Thoracic aorta (tissue), 2 donors: Measurements from ENCODE around the gene DISP3. TPM values are rescaled to one million over a fixed set of nuclear protein-coding genes. Genes with fewer than 3 reads are reported as not detected.

Experiments used
- ATAC-seq: fragments of 150-250 bp; one replicate; pipeline ENCODE4 v1.8.0; 2017; ENCODE audit warnings: low read depth; ENCODE audit not compliant: insufficient number of reproducible peaks, low FRiP score
- DNase-seq: peaks from one replicate; pipeline ENCODE4 v3.0.0-alpha.2; 2020; ENCODE audit warnings: low spot score
- H3K27ac ChIP-seq, 2 donors: fragments of 200-600 bp; sonication (generic); 1 replicate in 1 of 2; 2 replicates in 1 of 2; pipeline ENCODE4 v1.5.1; 2016; ENCODE audit warnings: mild to moderate bottlenecking in 2 of 2, moderate library complexity in 2 of 2
- H3K27me3 ChIP-seq: fragments of 200-600 bp; sonication (generic); replicated peaks from 2 replicates; pipeline ENCODE4 v1.6.0; 2016; ENCODE audit warnings: mild to moderate bottlenecking; ENCODE audit not compliant: insufficient read depth
- H3K36me3 ChIP-seq: fragments of 200-600 bp; sonication (generic); one replicate; pipeline ENCODE4 v1.5.1; 2016
- H3K4me1 ChIP-seq, 2 donors: fragments of 200-600 bp; sonication (generic); 1 replicate in 1 of 2; 2 replicates in 1 of 2; pipeline versions ENCODE4 v1.5.1 to v1.6.0; 2016; ENCODE audit warnings: low read depth in 2 of 2, mild to moderate bottlenecking in 1 of 2; ENCODE audit not compliant: control insufficient read depth in 1 of 2
- H3K4me3 ChIP-seq: fragments of 200-600 bp; sonication (generic); 2 replicates; pipeline ENCODE4 v1.5.1; 2016; ENCODE audit warnings: mild to moderate bottlenecking
- H3K9me3 ChIP-seq: fragments of 200-600 bp; sonication (generic); 2 replicates; pipeline ENCODE4 v1.5.1; 2016
- total RNA-seq, 2 donors: library from RNA; depleted of rRNA; stranded (reverse); fragments of >200 nt; gene quantifications; one replicate each; pipeline versions ENCODE4 v1.1.0 to v1.2.3, GENCODE V29; 2016
- TF ChIP-seq, protein P1 (sequence below): fragments of 200-600 bp; sonication (generic); IDR thresholded peaks from one replicate; pipeline ENCODE4 v1.5.1; 2019; ENCODE audit warnings: antibody characterized with exemption

Gene DISP3
- total RNA-seq, 2 donors from 2014 or later: not detected

DNA sequence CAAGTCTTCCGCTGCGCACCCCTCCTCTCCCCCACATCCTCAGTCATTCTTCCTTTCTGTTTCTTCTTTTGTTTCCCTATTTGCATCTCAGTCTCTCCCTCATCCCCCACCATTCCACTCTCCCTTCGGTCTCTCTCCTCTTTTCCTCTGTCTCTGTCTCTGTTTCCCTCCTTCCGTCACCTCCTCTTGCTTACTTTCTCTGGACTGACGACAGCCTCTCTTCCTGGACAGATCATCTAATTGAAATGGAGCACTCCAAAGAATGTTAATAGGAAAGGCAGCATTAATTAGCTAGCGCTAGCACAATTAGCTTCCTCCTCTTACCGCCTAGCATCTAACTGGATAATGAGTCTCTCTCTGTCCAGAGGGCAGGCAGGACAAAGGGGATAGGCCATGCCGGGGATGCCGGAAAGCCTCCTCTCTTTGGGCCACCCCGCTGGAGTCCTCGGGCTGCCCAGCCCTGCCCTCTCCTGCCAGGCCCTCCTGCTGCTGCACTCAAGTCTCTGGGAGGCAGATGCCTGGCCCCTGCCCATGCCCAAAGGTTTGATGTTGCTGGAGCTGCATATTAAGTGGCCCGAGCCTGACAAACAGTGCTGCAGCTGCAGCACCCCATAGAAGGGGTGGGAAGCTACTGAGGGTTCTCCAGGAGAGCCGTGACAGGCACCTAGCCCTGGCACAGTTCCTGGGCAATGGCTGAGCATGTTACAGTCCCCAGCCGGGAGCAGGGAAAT is 20.8 kb downstream of the DISP3 start:
- no peak for DNase-seq

DNA sequence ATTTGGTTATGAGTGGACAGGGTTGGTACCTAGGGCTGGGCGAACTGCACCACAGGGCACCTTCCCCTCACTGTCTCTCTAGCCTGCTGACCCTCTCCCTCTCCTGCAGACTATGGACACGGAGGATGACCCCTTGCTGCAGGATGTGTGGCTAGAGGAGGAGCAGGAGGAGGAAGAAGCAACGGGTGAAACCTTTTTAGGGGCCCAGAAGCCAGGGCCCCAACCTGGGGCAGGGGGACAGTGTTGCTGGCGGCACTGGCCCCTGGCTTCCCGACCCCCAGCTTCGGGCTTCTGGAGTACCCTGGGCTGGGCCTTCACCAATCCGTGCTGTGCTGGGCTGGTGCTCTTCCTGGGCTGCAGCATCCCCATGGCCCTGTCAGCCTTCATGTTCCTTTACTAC is 21.9 kb downstream of the DISP3 start:
- H3K4me3 ChIP-seq: no peak overlapping the region
- ATAC-seq: no peak
- H3K27ac ChIP-seq: no peak overlapping the region
- H3K27me3 ChIP-seq: no peaks in the 10 kb centered on the region
- H3K9me3 ChIP-seq: peaks cover 11% of the 10 kb centered on the region
- no peaks in the 10 kb centered on the region for H3K36me3 ChIP-seq
- TF ChIP-seq, protein P1, sequence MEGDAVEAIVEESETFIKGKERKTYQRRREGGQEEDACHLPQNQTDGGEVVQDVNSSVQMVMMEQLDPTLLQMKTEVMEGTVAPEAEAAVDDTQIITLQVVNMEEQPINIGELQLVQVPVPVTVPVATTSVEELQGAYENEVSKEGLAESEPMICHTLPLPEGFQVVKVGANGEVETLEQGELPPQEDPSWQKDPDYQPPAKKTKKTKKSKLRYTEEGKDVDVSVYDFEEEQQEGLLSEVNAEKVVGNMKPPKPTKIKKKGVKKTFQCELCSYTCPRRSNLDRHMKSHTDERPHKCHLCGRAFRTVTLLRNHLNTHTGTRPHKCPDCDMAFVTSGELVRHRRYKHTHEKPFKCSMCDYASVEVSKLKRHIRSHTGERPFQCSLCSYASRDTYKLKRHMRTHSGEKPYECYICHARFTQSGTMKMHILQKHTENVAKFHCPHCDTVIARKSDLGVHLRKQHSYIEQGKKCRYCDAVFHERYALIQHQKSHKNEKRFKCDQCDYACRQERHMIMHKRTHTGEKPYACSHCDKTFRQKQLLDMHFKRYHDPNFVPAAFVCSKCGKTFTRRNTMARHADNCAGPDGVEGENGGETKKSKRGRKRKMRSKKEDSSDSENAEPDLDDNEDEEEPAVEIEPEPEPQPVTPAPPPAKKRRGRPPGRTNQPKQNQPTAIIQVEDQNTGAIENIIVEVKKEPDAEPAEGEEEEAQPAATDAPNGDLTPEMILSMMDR: no peak
- DNase-seq: no peak
- no peaks in the 10 kb centered on the region for H3K4me1 ChIP-seq

More for the DNA sequence above, 20.8 kb downstream of the DISP3 start:
- Histone ChIP-seq H3K36me3 (no peaks in the 10 kb centered on the region), H3K4me1 (no peaks in the 10 kb centered on the region), H3K4me3 (no peak overlapping the region), H3K27me3 (no peaks in the 10 kb centered on the region), H3K9me3 (peaks cover 6% of the 10 kb centered on the region), H3K27ac (no peak overlapping the region)
- TF ChIP-seq, protein P1: no peak
- no peak for ATAC-seq

DNA sequence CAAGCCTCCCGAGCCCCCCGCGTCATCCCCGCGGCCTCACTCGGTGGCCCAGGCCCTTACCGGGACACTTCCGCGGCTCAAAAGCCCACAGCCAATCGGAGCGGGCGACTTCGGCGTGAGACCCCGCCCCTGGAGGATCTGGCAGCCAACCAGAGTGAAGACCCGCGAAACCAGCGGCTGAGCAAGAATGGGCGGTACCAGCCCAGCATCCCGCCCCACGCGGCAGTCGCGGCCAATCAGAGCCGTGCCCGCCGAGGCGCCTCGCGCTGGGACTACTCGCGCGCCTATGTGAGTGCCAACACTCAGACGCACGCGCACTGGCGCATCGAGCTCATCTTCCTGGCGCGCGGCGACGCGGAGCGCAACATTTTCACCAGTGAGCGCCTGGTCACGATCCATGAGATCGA is 22.5 kb downstream of the DISP3 start:
- H3K4me3 ChIP-seq: no peak overlapping the region
- H3K36me3 ChIP-seq: no peaks in the 10 kb centered on the region
- H3K9me3 ChIP-seq: peaks cover 16% of the 10 kb centered on the region
- TF ChIP-seq, protein P1: no peak
- H3K27ac ChIP-seq: no peak overlapping the region
- ATAC-seq (no peak), DNase-seq (no peak)
- H3K27me3 ChIP-seq: no peaks in the 10 kb centered on the region
- no peaks in the 10 kb centered on the region for H3K4me1 ChIP-seq

DNA sequence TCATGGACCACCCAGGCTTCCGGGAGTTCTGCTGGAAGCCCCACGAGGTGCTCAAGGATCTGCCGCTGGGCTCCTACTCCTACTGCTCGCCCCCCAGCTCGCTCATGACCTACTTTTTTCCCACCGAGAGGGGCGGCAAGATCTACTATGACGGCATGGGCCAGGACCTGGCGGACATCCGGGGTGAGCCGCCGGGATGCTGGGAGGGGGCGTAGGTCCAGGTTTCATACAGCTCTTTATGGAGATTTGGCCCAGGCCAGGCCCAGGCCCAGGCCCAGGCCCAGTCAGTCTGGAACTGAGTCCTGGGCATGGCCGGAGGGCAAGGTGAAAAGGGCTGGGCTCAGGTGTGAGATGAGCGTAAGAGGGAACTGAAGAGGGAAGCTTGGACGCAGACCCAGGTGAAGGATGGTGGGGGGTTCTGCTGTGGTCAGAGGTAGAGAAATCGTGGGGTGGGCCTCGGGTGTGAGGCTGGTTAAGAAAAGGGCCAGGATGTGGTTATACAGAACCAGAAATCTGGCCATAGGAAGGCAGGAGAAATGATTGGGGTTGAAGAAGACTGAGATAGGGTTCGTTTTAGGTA is 23.0 kb downstream of the DISP3 start:
- H3K9me3 ChIP-seq: peaks cover 21% of the 10 kb centered on the region
- H3K27me3 ChIP-seq: no peaks in the 10 kb centered on the region
- no peak overlapping the region for H3K27ac ChIP-seq
- no peak overlapping the region for H3K4me3 ChIP-seq
- TF ChIP-seq, protein P1: no peak
- DNase-seq: no peak
- no peaks in the 10 kb centered on the region for H3K36me3 ChIP-seq
- no peaks in the 10 kb centered on the region for H3K4me1 ChIP-seq
- no peak for ATAC-seq

DNA sequence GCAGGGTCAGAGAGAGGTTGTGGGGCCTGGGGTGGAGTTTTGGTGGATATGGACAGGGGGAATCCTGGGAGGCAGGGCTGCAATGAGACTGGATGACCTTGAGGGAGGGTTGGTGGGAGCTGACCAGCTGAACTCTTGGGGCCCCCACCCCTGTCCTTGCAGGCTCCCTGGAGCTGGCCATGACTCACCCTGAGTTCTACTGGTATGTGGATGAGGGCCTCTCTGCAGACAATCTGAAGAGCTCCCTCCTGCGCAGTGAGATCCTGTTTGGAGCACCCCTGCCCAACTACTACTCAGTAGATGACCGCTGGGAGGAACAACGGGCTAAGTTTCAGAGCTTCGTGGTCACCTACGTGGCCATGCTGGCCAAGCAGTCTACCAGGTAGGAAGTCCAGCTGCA is 23.6 kb downstream of the DISP3 start:
- Histone ChIP-seq H3K4me1 (no peaks in the 10 kb centered on the region), H3K36me3 (no peaks in the 10 kb centered on the region), H3K27me3 (no peaks in the 10 kb centered on the region), H3K27ac (no peak overlapping the region), H3K4me3 (no peak overlapping the region), H3K9me3 (peaks cover 21% of the 10 kb centered on the region)
- DNase-seq (no peak), ATAC-seq (no peak)
- TF ChIP-seq, protein P1: no peak
